Left renal pelvis (tissue), 4 donors: ENCODE data around the gene HAPSTR1. TPM values are rescaled to one million over a fixed set of nuclear protein-coding genes. Genes with fewer than 3 reads are reported as not detected.
A peak's percentile ranks its signal among the peaks of the same experiment; 100 is the strongest.
"Not testable (repeated sequence)": the region's sequence is repeated elsewhere in the genome, so short reads cannot be mapped to it uniquely, and the experiment has no call there.

Source experiments
- DNase-seq, 4 donors: peaks; one replicate each; pipeline ENCODE4 v3.0.0-alpha.2; 2013; ENCODE audit warnings: low read depth in 4 of 4, low spot score in 3 of 4
- polyA plus RNA-seq, 4 donors: library from polyadenylated mRNA; unstranded; fragments of 120-200 nt; gene quantifications; one replicate each; pipeline ENCODE4 v1.2.1, GENCODE V29; 2013; ENCODE audit not compliant: insufficient read length in 4 of 4

HAPSTR1 gene, protein sequence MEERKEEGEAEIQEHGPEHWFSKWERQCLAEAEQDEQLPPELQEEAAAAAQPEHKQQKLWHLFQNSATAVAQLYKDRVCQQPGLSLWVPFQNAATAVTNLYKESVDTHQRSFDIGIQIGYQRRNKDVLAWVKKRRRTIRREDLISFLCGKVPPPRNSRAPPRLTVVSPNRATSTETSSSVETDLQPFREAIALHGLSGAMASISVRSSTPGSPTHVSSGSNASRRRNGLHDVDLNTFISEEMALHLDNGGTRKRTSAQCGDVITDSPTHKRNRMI
- 10 to 100 TPM; 42.7 to 53.1 (median 47.5) TPM for polyA plus RNA-seq

DNA sequence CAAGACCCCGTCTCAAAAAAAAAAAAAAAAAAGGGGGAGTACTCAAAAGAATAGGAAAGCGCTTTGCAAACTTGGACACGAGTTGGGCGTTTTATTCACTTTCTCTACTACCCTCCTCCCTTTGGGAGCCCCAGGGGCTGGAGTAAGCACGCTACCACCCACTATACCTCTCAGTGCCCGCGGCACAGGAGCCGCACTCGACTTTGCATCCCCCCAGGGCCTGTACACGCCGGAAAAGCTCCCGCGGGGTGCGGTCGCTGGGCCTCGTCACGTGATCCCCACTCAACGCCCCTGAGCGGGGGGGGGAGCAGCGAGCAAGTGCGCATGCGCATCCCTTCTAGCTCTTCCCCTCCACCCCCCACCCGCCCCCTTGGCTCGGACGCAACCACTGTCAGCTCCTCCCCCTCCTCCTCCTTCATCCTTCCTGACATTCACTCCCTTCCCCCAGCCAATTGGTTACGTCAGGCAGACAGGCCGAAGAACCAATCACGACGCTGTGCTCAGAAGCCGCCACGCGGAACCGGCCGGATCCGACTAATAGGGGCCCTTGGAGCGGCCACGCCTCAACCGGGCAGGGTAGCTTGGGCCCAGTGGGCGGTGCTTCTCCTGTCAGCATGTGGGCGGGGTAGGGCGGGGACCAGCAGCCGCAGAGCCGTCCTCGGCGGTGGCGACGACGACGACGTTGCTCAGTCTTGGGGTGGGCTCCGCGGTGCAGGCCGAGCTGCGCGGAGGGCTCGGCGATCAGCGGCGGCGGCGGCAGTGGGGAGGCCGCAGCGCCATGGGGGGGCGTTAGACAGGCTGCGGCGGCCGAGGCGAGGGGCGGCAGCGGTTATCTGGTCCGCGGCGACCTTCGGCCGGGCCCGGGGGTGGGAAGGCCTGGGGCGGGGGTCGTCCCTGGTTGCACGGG lies at the start of gene HAPSTR1:
HAPSTR1 (plus strand) TSS at position 685 of the 907 bp plus-strand sequence. CDS start 401 bp downstream, outside the sequence.
- DNase-seq = peak; percentile 100

DNA sequence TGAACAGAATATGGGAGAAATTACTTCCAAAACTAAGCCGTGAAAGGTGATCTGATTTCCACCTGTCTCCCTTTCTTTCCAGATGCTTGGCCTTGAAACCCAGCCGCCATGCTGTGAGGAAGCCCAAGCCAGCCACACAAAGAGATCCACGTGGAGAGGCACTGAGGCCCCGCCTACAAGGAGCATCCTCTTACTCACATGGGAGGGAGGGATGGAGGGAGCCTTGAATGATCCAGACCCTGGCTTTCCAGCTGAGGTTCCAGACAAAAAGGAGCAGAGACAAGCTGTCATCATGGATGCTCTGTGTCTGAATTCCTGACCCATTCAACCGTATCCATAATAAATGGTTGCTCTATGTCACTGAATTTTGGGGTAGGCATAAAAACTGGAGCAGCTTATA lies 48.9 kb upstream of the HAPSTR1 start:
- DNase-seq = no peak

DNA sequence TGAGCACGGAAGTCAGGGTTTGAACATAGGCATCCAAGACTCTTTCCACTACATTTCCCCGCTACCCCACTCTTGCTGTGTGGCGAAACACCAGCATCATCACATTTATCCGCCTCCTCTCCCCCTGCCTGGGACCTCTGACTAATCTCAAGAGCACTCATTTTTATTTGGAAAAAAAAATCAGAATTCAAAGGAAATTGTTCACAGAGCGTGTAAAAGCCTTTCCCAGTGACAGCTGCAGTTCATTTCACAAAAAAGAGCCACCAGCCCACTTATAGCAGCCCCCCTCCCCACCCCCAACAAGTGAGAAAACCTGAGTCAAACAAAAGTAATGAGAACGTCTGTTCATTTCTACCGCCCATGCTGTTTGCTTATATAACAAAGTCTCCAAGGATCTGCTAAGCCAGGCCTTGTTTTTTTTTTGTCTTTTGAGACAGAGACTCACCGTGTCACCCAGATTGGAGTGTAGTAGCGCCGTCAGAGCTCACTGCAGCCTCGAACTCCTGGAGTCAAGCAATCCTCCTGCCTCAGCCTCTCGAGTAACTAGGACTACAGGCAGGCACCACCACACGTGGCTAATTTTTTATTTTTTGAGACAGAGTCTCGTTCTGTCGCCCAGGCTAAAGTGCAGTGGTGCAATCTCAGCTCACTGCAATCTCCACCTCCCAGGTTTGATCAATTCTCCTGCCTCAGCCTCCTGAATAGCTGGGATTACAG lies 48.3 kb upstream of the HAPSTR1 start:
- DNase-seq = no peak

DNA sequence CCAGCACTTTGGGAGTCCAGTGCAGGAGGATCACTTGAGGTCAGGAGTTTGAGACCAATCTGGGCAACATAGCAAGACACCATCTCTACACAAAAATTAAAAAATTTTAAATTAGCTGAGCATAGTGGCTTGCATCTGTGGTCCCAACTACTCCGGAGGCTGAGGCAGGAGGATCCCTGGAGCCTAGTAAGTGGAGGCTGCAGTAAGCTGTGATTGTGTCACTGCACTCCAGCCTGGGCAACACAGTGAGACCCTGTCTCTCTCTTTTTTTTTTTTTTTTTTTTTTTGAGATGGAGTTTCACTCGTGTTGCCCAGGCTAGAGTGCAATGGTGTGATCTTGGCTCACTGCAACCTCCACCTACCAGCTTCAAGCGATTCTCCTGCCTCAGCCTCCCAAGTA lies 45.9 kb upstream of the HAPSTR1 start:
- DNase-seq = not testable (repeated sequence)

DNA sequence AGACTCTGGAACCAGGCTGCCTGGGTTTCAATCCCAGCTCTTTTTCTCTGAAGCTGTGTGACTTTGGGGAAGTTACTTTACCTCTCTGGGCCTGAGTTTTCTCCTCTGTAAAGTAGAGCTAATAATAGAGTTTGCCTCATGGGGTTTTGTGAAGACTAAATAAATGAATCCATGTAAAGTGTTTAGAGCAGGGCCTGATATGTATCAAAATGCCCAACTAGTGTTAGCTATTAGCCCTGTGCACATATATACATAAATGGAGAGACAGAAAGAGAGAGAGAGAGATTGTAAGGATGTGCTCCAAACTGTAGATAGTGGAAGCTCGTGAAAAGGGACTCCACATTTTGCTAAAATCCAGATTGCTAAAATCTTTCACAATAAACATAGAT lies 44.8 kb upstream of the HAPSTR1 start:
- DNase-seq = no peak

DNA sequence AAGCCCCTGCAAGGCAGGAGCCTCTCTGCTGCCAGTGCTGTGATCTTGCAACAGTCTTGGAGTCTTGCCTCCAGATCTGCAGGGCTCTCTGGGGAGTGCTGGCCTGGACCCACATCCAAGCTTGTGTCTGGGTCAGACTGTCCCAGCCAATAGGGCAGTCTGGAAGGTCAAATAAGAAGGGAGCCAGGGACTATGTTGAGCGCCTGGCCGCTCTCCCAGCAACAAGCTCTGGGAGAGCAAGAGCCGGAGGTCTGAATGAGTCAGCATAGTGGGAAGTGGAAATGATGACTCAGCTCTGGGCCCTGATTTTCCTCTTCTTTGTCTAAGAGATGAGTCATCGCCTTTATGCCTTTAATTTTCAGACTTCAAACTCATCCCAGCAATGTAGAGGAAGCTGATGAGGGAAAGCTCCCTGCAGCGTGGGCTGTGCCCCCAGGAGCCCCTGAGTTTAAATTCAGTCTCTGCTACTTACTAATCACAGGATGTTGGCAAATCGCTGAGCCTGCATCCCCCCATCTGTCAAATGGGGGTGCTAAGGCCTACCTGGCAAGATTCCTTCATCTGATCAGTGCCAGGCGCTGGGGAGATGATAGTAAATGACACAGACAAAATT lies 43.6 kb upstream of the HAPSTR1 start:
- peak in 2 of 4 donors; percentile 8 to 22 for DNase-seq

DNA sequence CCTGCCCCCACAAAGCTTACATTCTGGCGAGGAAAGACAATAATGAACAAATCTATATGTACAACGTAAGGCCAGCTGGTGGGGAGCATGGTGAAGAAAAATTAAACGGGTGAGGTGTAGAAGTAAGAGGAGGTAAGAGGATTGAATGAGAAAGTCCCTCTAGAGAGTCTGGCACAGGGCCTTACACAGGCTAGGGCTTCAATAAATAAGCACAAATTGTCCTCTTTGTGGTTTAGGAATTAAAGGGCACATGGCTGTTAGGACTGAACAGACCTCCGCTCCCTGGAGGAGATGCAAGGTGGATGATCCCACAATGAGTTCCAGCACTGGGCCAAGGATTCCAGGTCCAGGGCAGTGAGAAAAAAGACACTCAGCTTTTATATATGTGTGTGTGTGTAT lies 43.1 kb upstream of the HAPSTR1 start:
- no peak for DNase-seq

DNA sequence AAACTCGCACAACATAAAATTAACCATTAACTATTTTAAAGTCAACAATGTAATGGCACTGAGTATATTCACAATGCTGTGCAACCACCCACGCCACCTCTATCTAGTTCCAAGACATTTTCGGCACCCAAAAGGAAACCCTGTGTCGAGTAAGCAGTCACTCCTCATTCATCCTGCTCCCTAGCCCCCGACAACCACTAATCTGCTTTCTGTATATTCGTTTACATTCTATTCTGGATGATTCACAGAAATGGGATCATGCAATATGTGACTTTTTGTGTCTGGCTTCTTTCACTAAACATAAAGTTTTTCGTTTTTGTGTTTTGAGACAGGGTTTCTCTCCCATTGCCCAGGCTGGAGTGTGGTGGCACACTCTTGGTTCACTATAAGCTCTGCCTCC lies 42.2 kb upstream of the HAPSTR1 start:
- DNase-seq = no peak

DNA sequence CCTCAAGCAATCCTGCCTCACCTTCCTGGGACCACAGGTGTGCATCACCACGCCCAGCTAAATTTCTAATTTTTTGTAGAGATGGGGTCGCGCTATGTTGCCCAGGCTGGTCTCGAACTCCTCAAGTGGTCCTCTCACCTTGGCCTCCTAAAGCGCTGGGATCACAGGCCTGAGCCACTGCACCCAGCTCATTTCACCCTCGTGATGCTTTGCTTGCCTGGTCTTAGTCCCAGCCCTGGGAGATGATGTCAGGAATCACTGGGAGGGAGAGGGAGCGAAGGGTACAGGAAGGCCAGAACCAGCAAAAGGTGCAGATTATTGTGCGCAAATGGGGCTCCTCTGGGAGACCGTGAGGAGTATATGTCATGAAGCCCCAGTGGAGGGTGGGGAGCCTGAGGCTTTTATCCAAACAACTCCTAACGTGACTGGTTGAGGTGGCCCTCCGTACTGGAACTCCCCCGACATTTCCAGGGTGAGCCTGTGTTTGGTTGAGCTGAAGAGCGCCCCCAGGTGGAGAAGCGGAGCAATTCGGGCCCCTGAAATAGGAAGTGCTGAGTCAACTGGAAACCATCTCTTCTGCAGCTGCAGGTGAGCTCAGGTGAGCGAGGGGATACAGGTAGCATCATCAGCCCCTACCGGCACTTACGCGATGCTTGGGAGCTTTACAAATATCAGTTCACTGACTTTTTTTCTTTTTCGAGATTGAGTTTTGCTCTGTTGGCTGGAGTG lies 41.2 kb upstream of the HAPSTR1 start:
- no peak for DNase-seq

DNA sequence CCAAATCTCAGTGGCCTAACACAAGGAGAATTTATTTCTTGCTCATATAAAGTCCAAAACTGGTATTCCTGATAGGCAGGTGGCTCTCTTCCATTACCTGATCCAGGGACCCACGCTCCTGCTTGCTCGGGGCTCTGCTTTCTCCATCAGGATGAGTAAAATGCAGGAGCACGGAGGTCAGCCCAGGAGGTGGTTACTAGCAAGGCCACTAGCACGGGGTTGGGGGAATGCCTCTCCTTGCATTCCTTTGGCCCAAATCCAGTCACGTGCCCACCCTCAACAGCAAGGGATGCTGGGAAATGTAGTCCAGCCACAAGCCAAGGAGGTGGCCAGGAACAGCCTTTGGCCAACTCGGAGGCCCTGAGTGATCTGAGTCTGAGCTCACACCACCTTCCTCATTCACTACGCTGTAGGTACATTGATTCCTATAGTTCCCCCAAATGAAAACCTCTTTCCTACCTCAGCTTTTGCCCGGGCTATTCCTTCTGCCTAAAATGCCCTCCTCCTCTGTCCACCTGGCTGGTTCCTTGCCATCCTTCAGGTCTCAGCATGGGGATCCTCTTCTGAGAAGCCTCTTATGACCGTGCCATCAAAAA lies 38.3 kb upstream of the HAPSTR1 start:
- peak in 2 of 4 donors; percentile 8 to 33 for DNase-seq

DNA sequence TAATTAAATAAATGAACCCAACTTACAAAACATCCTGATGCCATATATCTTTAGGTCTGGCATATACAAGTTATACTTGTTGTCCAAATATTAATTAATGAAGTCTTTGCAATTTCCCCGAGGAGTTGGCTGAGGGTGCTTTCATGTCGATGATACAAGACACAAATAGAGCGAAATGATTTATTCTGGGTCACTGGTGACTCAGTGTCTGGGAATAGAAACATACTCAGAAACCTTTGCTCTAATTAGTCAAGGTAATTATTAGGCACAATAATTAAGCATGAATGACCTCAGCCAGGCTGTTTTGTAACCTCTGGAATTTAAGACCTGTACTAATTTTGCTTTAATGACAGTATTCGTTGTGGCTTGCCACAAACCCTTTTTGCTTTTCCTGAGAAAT lies 37.0 kb upstream of the HAPSTR1 start:
- no peak for DNase-seq

DNA sequence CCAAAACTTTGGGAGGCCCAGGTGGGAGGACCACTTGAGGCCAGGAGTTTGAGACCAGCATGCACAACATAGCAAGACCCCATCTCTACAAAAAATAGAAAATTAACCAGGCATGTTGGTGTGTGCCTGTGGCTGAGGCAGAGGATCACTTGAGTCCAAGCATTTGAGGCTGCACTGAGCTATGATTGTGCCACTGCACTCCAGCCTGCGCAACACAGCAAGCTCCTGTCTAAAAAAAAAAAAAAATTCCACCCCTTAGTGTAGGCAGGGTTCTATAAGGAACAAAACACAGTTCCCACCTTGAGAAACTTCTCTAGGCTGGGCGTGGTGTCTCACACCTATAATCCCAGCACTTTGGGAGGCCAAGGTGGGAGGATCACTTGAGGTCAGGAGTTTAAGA lies 36.3 kb upstream of the HAPSTR1 start:
- DNase-seq = no peak

DNA sequence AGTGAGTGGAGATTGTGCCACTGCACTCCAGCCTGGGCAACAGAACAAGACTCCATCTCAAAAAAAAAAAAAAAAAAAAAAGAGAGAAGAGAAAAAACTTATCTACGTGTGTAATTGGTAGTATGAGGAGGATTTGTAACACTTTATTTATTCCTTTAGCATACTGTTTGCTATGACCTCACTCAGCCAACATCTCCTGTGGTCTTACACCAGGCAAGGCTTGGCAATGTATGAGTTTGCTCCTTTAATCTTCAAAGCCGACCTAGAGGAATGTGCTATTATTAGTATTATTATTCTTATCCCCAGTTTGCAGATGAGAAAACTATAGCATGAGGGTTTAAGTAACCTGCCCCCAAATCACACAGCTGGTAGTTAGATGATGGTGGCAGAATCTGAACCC lies 35.8 kb upstream of the HAPSTR1 start:
- DNase-seq = no peak

DNA sequence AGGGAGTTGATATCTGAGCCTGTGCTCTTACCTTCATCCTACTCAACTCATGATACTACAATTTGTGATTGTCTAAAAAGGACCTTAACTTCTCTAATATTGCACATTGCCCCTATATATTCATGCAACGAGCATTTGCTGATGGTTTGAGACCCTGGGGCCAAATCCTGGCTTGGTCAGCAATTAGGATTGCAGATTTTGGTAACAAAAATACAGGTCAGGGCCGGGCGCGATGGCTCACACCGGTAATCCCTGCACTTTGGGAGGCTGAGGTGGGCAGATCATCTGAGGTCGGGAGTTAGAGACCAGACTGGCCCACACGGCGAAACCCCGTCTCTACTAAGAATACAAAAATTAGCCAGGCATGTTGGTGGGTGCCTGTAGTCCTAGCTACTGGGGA lies 35.4 kb upstream of the HAPSTR1 start:
- no peak for DNase-seq

DNA sequence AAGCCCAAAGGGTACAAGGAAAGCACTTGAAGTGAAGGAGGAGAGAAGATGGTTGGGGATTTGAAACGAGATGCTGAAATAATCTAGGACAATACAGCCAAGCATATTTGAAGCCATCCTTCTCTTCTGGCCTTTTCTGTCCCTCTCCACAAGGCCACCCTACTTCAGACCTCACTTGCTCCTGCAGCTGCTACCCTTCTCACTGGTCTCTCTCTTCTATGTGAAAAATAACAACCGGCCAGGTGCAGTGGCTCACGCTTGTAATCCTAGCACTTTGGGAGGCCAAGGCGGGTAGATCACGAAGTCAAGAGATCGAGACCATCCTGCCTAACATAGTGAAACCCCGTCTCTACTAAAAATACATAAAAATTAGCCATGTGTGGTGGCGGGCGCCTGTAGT lies 33.2 kb upstream of the HAPSTR1 start:
- DNase-seq = no peak

DNA sequence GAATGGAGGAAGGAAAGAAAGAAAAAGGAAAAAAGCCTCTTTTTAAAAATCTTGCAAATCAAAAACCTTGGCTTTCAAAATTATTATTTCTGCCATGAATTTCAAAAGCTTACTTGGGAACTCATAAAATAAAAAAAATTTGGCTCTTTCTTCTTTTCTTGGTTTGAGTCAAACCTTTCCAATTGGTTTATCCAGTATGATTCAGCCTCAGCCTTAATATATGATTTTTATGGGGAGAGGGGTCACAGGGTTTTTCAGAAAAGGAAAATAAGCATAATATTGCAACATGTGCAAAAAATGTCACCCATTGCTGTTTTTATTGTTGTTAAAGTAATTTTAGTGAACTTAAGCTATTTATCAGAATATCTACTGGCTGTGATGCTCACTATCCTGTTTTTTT lies 31.2 kb upstream of the HAPSTR1 start:
- no peak for DNase-seq

DNA sequence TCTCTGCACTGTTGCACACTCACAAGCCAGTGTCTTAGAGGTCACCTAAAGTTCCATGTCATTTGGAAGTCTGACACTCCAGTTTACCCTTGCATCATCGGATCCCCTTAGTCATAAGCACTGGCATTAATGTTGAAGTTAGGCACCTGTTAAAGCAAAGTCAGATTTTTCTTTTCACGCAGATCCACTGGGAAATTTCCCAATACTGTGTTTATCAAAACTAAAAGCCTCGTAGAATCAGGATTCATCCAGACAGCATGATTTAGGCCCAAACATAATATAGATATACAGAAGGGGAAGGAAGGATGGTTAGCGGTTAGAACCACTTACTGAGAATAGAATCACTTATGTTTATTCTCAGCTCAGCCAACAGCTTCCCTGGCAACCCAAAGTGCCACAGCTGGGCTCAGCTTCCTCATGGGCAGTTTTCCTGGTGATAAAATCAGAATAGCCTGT lies 30.1 kb upstream of the HAPSTR1 start:
- DNase-seq = no peak

DNA sequence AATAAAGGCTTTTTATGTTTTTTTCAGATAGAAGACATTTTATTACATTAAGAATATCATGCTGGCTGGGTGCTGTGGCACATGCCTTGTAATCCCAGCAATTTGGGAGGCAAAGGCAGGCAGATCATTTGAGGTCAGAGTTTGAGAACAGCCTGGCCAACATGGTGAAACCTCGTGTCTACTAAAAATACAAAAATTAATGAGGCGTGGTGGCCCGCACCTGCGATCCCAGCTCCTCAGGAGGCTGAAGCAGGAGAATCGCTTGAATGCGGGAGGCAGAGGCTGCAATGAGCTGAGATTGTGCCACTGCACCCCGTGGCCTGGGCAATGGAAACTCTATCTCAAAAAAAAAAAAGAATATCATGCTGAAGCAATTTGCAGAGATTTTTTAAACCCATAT lies 29.1 kb upstream of the HAPSTR1 start:
- no peak for DNase-seq

DNA sequence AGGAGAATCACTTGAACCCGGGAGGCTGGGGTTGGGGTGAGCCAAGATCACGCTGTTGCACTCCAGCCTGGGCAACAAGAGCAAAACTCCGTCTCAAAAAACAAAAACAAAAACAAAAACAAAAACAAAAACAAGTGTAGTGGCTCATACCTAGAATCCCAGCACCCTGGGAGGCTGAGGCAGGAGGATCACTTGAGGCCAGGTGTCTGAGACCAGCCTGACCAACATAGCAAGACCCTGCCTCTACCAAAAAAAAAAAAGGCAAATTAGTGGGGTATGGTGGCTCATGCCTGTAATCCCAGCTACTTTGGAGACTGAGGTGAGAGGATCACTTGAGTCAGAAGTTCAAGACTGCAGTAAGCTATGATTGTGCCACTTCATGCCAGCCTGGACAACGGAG lies 26.4 kb upstream of the HAPSTR1 start:
- no peak for DNase-seq

DNA sequence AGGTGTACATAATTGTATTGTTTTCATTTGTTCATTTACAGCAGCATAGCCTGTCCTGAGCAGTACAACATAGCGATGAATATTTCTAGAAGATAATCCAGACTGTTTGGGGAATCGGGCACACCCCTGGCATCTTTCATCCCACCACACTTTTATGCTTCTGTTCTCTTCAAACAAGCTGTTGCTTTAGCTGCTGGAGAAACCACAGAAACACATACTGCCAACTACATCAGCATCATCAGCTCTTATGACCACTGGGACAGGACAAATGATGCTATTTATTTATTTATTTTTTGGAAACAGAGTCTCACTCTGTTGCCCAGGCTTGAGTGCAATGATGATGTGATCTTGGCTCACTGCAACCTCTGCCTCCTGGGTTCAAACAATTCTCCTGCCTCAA lies 22.6 kb upstream of the HAPSTR1 start:
- no peak for DNase-seq
